ENCODE results near the gene RBMS1. TPM values are rescaled to one million over a fixed set of nuclear protein-coding genes. Genes with fewer than 3 reads are reported as not detected.

Gene RBMS1
- total RNA-seq, 2 experiments from 2014 or later: 35.8 to 38.6 TPM

DNA sequence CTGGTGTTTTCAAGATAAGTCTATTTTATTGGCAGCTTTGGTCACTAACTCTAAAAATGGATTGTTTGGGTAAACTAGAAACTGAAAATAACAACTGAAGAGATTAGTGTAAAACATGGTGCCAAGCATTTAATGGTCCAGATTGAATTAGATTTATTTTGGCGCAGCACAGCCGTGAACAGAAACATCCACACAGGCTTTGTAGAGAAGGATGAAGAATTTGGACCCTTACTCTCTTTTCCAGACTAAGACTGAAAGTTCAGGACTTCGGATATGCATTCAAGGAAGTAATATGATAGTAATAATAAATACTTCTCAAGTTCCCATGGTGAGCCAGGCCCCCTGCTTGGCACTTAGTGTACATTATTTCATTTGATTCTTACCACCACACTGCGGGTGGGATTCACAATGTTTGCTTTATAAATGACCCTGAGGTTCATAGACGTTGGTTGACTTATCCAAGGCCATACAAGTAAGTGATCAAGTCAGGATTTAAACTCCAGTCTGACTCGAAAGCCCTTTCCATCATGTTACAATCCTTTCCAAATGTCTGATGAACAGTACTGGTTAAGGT, 239.3 kb downstream of the RBMS1 start:
- Mint-ChIP-seq H3K27me3 (no peaks in the 10 kb centered on the region), H3K4me3 (no peak overlapping the region), H3K9me3 (no peaks in the 10 kb centered on the region), H3K36me3 (ENCODE audit: low read depth) (no peaks in the 10 kb centered on the region), H3K27ac (no peak overlapping the region), H3K4me1 (ENCODE audit: low read depth) (no peaks in the 10 kb centered on the region)
- TF ChIP-seq, protein P1, sequence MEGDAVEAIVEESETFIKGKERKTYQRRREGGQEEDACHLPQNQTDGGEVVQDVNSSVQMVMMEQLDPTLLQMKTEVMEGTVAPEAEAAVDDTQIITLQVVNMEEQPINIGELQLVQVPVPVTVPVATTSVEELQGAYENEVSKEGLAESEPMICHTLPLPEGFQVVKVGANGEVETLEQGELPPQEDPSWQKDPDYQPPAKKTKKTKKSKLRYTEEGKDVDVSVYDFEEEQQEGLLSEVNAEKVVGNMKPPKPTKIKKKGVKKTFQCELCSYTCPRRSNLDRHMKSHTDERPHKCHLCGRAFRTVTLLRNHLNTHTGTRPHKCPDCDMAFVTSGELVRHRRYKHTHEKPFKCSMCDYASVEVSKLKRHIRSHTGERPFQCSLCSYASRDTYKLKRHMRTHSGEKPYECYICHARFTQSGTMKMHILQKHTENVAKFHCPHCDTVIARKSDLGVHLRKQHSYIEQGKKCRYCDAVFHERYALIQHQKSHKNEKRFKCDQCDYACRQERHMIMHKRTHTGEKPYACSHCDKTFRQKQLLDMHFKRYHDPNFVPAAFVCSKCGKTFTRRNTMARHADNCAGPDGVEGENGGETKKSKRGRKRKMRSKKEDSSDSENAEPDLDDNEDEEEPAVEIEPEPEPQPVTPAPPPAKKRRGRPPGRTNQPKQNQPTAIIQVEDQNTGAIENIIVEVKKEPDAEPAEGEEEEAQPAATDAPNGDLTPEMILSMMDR (IDR thresholded peaks at IDR 0.05): no peak
- POLR2A ChIA-PET: no interaction called here
- no peak for DNase-seq
- CTCF ChIA-PET: interaction anchor here (0.9 to 1.4 kb wide), 3 partner anchors 23 to 716 kb away, joined by 3 to 4 read pairs (median 4); no protein-coding TSS in a partner anchor
- ATAC-seq: no peak
- intact Hi-C loops (cut with micrococcal nuclease): loop anchor here (5.0 kb wide), 1 partner anchor 738 kb away; no protein-coding TSS in a partner anchor

DNA sequence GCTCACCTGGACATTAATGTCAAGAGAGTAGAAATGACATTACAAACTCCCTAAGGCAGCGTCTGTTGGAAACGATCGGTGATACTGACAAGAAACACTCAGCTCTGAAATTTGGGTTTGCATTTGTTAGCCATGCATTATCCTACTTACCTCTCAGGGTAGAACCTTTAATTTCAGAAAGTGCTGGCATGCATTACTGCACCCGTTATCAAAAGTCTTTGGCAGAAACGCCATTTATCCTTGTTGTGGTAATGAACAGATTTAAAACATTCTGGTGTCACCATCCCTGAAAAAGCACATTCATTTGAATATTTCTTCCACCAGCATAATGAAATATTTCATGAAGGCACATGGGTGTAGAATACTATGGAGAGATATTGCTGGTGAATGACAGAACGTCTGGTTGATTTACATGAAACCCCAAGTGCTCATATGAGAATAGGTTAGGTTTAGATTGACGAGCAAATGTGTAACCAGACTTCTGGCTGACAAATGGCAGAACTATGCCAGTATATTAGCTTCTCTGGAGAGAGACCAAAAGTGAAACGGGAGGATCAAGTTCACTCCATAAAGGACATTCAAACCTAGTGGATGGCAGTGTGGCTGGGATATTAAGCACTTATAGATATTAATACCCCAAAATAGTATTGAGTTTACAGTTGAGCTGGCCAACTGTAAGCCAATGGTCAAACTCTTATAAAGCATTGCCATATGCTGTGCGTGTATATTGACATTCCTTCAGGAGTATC, 240.0 kb downstream of the RBMS1 start:
- no peaks in the 10 kb centered on the region for H3K4me1 Mint-ChIP-seq (ENCODE audit: low read depth)

DNA sequence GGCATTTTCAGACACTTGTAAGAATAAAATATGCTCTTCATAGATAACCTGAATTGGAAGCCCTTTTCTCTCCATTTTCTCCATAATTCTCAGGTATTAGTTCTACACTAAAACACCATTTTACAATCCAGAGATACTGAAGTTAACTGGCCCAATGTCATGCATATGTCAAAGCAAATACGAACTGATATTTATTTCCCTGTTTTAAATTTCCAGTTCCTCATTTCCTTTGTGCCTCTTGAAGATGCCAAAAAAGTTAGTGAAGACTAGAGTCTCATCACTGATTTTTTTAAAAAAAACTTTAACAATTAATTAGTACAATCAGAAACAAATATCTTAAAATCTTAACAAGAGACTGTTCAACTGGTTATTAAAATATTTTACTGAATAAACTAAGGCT, 240.7 kb downstream of the RBMS1 start:
- Mint-ChIP-seq H3K9me3 (no peaks in the 10 kb centered on the region), H3K27me3 (no peaks in the 10 kb centered on the region), H3K4me1 (ENCODE audit: low read depth) (no peaks in the 10 kb centered on the region), H3K27ac (no peak overlapping the region), H3K36me3 (ENCODE audit: low read depth) (no peaks in the 10 kb centered on the region), H3K4me3 (no peak overlapping the region)
- TF ChIP-seq, protein P1 (IDR thresholded peaks at IDR 0.05): no peak
- no peak for ATAC-seq
- DNase-seq: no peak
- ChIA-PET POLR2A (no interaction called here), CTCF (interaction anchor here (0.9 to 2.8 kb wide), 21 partner anchors 8 to 815 kb away, joined by 3 to 18 read pairs (median 6); no protein-coding TSS in a partner anchor)
- intact Hi-C loops (cut with micrococcal nuclease): loop anchor here (5.0 kb wide), 1 partner anchor 739 kb away; no protein-coding TSS in a partner anchor

More for the DNA sequence above, 240.0 kb downstream of the RBMS1 start:
- H3K27ac Mint-ChIP-seq: no peak overlapping the region
- H3K4me3 Mint-ChIP-seq: no peak overlapping the region
- ChIA-PET CTCF (interaction anchor here (1.1 to 2.8 kb wide), 4 partner anchors 9 to 740 kb away, joined by 3 to 13 read pairs (median 8); no protein-coding TSS in a partner anchor), POLR2A (no interaction called here)
- DNase-seq (no peak), ATAC-seq (no peak)
- no peaks in the 10 kb centered on the region for H3K36me3 Mint-ChIP-seq (ENCODE audit: low read depth)
- H3K27me3 Mint-ChIP-seq: no peaks in the 10 kb centered on the region
- TF ChIP-seq, protein P1 (IDR thresholded peaks at IDR 0.05): no peak
- no peaks in the 10 kb centered on the region for H3K9me3 Mint-ChIP-seq
- intact Hi-C loops (cut with micrococcal nuclease): loop anchor here (5.0 kb wide), 1 partner anchor 739 kb away; no protein-coding TSS in a partner anchor

DNA sequence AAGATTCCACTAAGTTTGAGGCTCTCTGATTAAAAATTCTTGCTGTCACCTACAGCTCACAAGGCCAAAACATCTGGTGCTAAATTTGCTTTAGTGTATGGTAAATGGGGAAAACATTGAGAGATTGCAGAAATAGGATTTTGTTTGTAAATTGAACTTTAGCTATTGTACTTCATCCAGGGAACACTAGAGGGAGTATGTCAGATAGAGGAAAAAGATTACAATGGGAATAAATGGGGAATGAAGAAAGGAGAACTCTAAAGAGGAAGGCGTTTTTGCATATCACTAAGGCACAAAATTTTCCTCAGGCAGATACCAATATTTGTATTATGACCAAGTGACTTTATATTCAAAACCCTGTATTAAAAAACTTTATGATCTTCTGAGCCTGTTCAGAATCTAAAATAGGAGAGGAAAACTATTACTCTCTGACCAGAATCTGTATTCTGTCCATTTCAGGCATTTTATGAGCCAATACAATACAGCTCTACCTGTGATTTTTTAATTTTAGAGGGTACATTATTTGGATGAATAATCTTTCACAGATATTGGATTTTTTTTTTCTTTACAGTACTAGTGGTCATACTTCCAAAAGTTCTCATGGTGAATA, 241.2 kb downstream of the RBMS1 start:
- Mint-ChIP-seq H3K27ac (no peak overlapping the region), H3K4me3 (no peak overlapping the region), H3K36me3 (ENCODE audit: low read depth) (no peaks in the 10 kb centered on the region), H3K27me3 (no peaks in the 10 kb centered on the region), H3K9me3 (no peaks in the 10 kb centered on the region), H3K4me1 (ENCODE audit: low read depth) (no peaks in the 10 kb centered on the region)
- DNase-seq (no peak), ATAC-seq (no peak)
- intact Hi-C loops (cut with micrococcal nuclease): loop anchor here (5.0 kb wide), 1 partner anchor 740 kb away; no protein-coding TSS in a partner anchor
- ChIA-PET CTCF (interaction anchor here (0.6 to 2.8 kb wide), 35 partner anchors 8 to 815 kb away, joined by 3 to 18 read pairs (median 5); no protein-coding TSS in a partner anchor), POLR2A (no interaction called here)
- TF ChIP-seq, protein P1 (IDR thresholded peaks at IDR 0.05): peak; percentile 79

Measured in activated CD8-positive, alpha-beta T cell treated with anti-CD3 and anti-CD28 coated beads for 36 hours (primary cell).